22Rv1 (cell line): ENCODE measurements around the gene TCF12.

Source experiments
- CTCF ChIP-seq: fragments of 450-650 bp; IDR thresholded peaks from 2 replicates; pipeline ENCODE4 v1.5.1; 2017; ENCODE audit warnings: mild to moderate bottlenecking
- ZFX ChIP-seq: fragments of 450-650 bp; IDR thresholded peaks from 2 replicates; pipeline ENCODE4 v1.6.1; 2017; ENCODE audit warnings: antibody characterized with exemption, borderline replicate concordance

- TF ChIP-seq CTCF, result no peak
- TF ChIP-seq ZFX, result no peak
Measured at GRCh38 chr15:57201578-57201977, 283.1 kb downstream of the TCF12 start.
